Mammary epithelial cell (primary cell): ENCODE data around the gene PHF11.

Experiments
- EZH2 ChIP-seq: IDR thresholded peaks from 2 replicates; pipeline ENCODE4 v1.6.1; 2012; ENCODE audit warnings: low read length, inconsistent platforms, borderline replicate concordance
- TF ChIP-seq, protein P1 (sequence below), 2 donors: IDR thresholded peaks in 1 of 2; conservative IDR thresholded peaks in 1 of 2; 2 replicates each; pipeline ENCODE4 v1.5.1; 2011 to 2012; ENCODE audit warnings: inconsistent platforms in 2 of 2, low read length in 2 of 2, mild to moderate bottlenecking in 2 of 2, control low read depth in 1 of 2, low read depth in 1 of 2; ENCODE audit not compliant: insufficient read depth in 1 of 2; ENCODE audit errors: extremely low read depth in 1 of 2

DNA sequence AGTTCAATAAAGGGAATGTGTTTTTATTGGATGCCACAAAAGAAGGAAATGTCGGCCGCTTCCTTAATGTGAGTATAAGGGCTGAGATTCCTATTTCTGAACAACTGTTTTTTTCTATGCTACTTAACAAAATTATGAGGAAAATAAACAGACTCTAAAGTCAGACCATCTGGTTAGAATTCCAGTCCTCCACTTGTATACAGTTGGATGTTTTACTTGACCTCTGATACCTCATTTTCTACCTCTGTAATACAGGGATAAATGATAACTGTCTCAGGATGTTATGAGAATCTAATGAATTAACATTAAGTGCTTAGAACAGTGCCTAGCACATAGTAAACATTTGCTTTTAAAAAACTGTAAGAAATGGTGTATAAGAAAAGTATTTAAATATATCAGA lies 7.2 kb upstream of the PHF11 start:
- TF ChIP-seq, protein P1, sequence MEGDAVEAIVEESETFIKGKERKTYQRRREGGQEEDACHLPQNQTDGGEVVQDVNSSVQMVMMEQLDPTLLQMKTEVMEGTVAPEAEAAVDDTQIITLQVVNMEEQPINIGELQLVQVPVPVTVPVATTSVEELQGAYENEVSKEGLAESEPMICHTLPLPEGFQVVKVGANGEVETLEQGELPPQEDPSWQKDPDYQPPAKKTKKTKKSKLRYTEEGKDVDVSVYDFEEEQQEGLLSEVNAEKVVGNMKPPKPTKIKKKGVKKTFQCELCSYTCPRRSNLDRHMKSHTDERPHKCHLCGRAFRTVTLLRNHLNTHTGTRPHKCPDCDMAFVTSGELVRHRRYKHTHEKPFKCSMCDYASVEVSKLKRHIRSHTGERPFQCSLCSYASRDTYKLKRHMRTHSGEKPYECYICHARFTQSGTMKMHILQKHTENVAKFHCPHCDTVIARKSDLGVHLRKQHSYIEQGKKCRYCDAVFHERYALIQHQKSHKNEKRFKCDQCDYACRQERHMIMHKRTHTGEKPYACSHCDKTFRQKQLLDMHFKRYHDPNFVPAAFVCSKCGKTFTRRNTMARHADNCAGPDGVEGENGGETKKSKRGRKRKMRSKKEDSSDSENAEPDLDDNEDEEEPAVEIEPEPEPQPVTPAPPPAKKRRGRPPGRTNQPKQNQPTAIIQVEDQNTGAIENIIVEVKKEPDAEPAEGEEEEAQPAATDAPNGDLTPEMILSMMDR (conservative IDR thresholded peaks at IDR 0.05 in 1 of 2, IDR thresholded peaks at IDR 0.05 in 1 of 2; ENCODE audit: extremely low read depth in 1 of 2, insufficient read depth in 1 of 2, low read depth in 1 of 2, low read length in 2 of 2): no peak
- no peak for TF ChIP-seq EZH2
